H1 (cell line): ENCODE data around the gene MCRS1. TPM values are rescaled to one million over a fixed set of nuclear protein-coding genes. Genes with fewer than 3 reads are reported as not detected.

Experiments used
- CTCF ChIA-PET: fragments of 300-600 bp; sonication (Branson Sonifier 250); formaldehyde crosslinking; loops from one replicate; lab custom pipeline; 2021; ENCODE audit not compliant: partially characterized antibody; lab: Charles Lee
- POLR2A ChIA-PET: fragments of 300-600 bp; sonication (Branson Sonifier 250); formaldehyde crosslinking; loops from one replicate; lab custom pipeline; 2021; ENCODE audit warnings: inconsistent platforms; ENCODE audit not compliant: partially characterized antibody; lab: Charles Lee
- DNase-seq, 2 experiments: peaks; one replicate each; pipeline versions ENCODE4 v3.0.0 to v3.0.0-alpha.2; 2010 to 2022; ENCODE audit warnings: low spot score in 2 of 2, low read depth in 1 of 2, mixed read lengths in 1 of 2
- FAIRE-seq: peaks from 2 replicates; lab custom pipeline; 2011; peaks lifted over from hg19 to GRCh38; lab: Jason Lieb, UNC
- H2AFZ ChIP-seq: 2 replicates; pipeline ENCODE4 v1.8.1; 2012; ENCODE audit warnings: low read length, inconsistent platforms
- H2AK5ac ChIP-seq: 2 replicates; pipeline ENCODE4 v1.6.1; 2013; ENCODE audit warnings: low read depth, low read length
- H2BK120ac ChIP-seq: replicated peaks from 2 replicates; pipeline ENCODE3; 2013; ENCODE audit warnings: low read depth, low read length, inconsistent platforms
- H2BK12ac ChIP-seq: 2 replicates; pipeline ENCODE4 v1.6.1; 2013; ENCODE audit warnings: low read depth, low read length
- H2BK15ac ChIP-seq: 2 replicates; pipeline ENCODE4 v1.6.1; 2013; ENCODE audit warnings: low read length
- H2BK20ac ChIP-seq: 2 replicates; pipeline ENCODE4 v1.6.1; 2013; ENCODE audit warnings: low read length
- H2BK5ac ChIP-seq: 2 replicates; pipeline ENCODE4 v1.6.1; 2013; ENCODE audit warnings: low read depth, low read length
- H3K14ac ChIP-seq: 2 replicates; pipeline ENCODE4 v1.6.1; 2013; ENCODE audit warnings: inconsistent platforms; ENCODE audit not compliant: insufficient read length
- H3K18ac ChIP-seq: 2 replicates; pipeline ENCODE4 v1.6.1; 2013; ENCODE audit warnings: low read length; ENCODE audit errors: extremely low read depth
- H3K23ac ChIP-seq: 2 replicates; pipeline ENCODE4 v1.6.1; 2013; ENCODE audit warnings: inconsistent platforms; ENCODE audit not compliant: insufficient read length
- H3K23me2 ChIP-seq: 2 replicates; pipeline ENCODE4 v1.6.1; 2013; ENCODE audit warnings: low read depth, low read length
- H3K27ac ChIP-seq: 2 replicates; pipeline ENCODE4 v1.6.1; 2011; ENCODE audit warnings: low read depth, low read length, inconsistent platforms
- H3K27me3 ChIP-seq, 4 experiments: replicated peaks in 1 of 4; 1 replicate in 1 of 4; 2 replicates in 3 of 4; pipeline versions ENCODE4 v1.6.1 to v1.8.1; 2011 to 2013; ENCODE audit warnings: low read length in 3 of 4, mild to moderate bottlenecking in 3 of 4, inconsistent platforms in 2 of 4, mixed read lengths in 2 of 4, moderate library complexity in 1 of 4; ENCODE audit not compliant: control insufficient read depth in 3 of 4, insufficient read depth in 3 of 4; ENCODE audit errors: extremely low read depth in 1 of 4
- H3K36me3 ChIP-seq, 4 experiments: 2 replicates each; pipeline versions ENCODE4 v1.6.1 to v1.8.1; 2011 to 2013; ENCODE audit warnings: mild to moderate bottlenecking in 4 of 4, low read length in 3 of 4, moderate library complexity in 2 of 4, control low read depth in 1 of 4, inconsistent platforms in 1 of 4; ENCODE audit not compliant: insufficient read depth in 4 of 4, control insufficient read depth in 2 of 4
- H3K4ac ChIP-seq: replicated peaks from 2 replicates; pipeline ENCODE3; 2013; ENCODE audit warnings: low read length, low read depth, mixed read lengths, inconsistent platforms; ENCODE audit not compliant: insufficient read length
- H3K4me1 ChIP-seq, 4 experiments: replicated peaks in 1 of 4; 1 replicate in 1 of 4; 2 replicates in 3 of 4; pipeline versions ENCODE4 v1.6.1 to v1.8.1; 2011 to 2013; ENCODE audit warnings: low read length in 3 of 4, inconsistent platforms in 2 of 4, mixed read lengths in 1 of 4; ENCODE audit not compliant: insufficient read depth in 4 of 4, control insufficient read depth in 3 of 4
- H3K4me2 ChIP-seq, 2 experiments: 2 replicates each; pipeline versions ENCODE4 v1.6.1 to v1.8.1; 2011 to 2013; ENCODE audit warnings: low read depth in 2 of 2, low read length in 2 of 2, control low read depth in 1 of 2, inconsistent platforms in 1 of 2, mild to moderate bottlenecking in 1 of 2; ENCODE audit not compliant: insufficient read depth in 1 of 2
- H3K4me3 ChIP-seq, 4 experiments: fragments of 200-600, 300-600 bp in 1 of 4; sonication (generic), shearing (Covaris generic), sonication (Bioruptor Twin) in 1 of 4; 2 replicates each; pipeline versions ENCODE4 v1.5.1 to v1.8.1; 2011 to 2016; ENCODE audit warnings: low read length in 4 of 4, low read depth in 3 of 4, control low read depth in 2 of 4, inconsistent platforms in 2 of 4, mild to moderate bottlenecking in 2 of 4, mixed read lengths in 1 of 4, moderate library complexity in 1 of 4; ENCODE audit not compliant: insufficient read depth in 2 of 4; ENCODE audit errors: extremely low read depth in 1 of 4
- H3K56ac ChIP-seq: replicated peaks from 2 replicates; pipeline ENCODE3; 2013; ENCODE audit warnings: low read depth, mild to moderate bottlenecking, mixed read lengths, low read length, inconsistent platforms; ENCODE audit not compliant: insufficient read length
- H3K79me1 ChIP-seq: 2 replicates; pipeline ENCODE4 v1.6.1; 2013; ENCODE audit warnings: low read depth, low read length, control low read depth
- H3K79me2 ChIP-seq, 2 experiments: 2 replicates each; pipeline versions ENCODE4 v1.6.1 to v1.8.1; 2012 to 2013; ENCODE audit warnings: low read length in 2 of 2, mild to moderate bottlenecking in 2 of 2, inconsistent platforms in 1 of 2; ENCODE audit not compliant: insufficient read depth in 2 of 2, control insufficient read depth in 1 of 2
- H3K9ac ChIP-seq, 4 experiments: replicated peaks in 1 of 4; 1 replicate in 1 of 4; 2 replicates in 3 of 4; pipeline versions ENCODE4 v1.6.1 to v1.8.1; 2011 to 2013; ENCODE audit warnings: low read depth in 3 of 4, low read length in 3 of 4, control low read depth in 2 of 4, mild to moderate bottlenecking in 2 of 4, moderate library complexity in 2 of 4, inconsistent platforms in 1 of 4; ENCODE audit errors: extremely low read depth in 1 of 4
- H3K9me3 ChIP-seq, 2 experiments: 2 replicates each; pipeline versions ENCODE4 v1.6.1 to v1.8.1; 2012 to 2013; ENCODE audit warnings: mild to moderate bottlenecking in 2 of 2, moderate library complexity in 2 of 2, control low read depth in 1 of 2, inconsistent platforms in 1 of 2, low read depth in 1 of 2, low read length in 1 of 2, mixed read lengths in 1 of 2; ENCODE audit not compliant: insufficient read depth in 2 of 2
- H4K20me1 ChIP-seq, 2 experiments: replicated peaks in 1 of 2; 2 replicates each; pipeline versions ENCODE3 to v1.8.1; 2011 to 2013; ENCODE audit warnings: inconsistent platforms in 2 of 2, low read length in 2 of 2, mild to moderate bottlenecking in 1 of 2; ENCODE audit not compliant: insufficient read depth in 2 of 2, control insufficient read depth in 1 of 2
- H4K5ac ChIP-seq: 2 replicates; pipeline ENCODE4 v1.6.1; 2013; ENCODE audit warnings: low read length, low read depth, mixed read lengths, inconsistent platforms; ENCODE audit not compliant: insufficient read length
- H4K8ac ChIP-seq: 2 replicates; pipeline ENCODE4 v1.8.0; 2013; ENCODE audit warnings: mild to moderate bottlenecking, moderate library complexity, low read length, inconsistent platforms; ENCODE audit not compliant: insufficient read depth; ENCODE audit errors: extremely low read depth
- H4K91ac ChIP-seq: replicated peaks from 2 replicates; pipeline ENCODE3; 2013; ENCODE audit warnings: low read length, mixed read lengths, inconsistent platforms; ENCODE audit not compliant: insufficient read length
- CTCF ChIP-seq, 3 experiments: IDR thresholded peaks; 1 replicate in 2 of 3; 2 replicates in 1 of 3; pipeline versions ENCODE4 v1.5.1 to v1.6.1; 2011; ENCODE audit warnings: low read length in 3 of 3, mild to moderate bottlenecking in 3 of 3, inconsistent platforms in 2 of 3, low read depth in 1 of 3, moderate library complexity in 1 of 3; ENCODE audit not compliant: insufficient read depth in 1 of 3; ENCODE audit errors: control extremely low read depth in 1 of 3
- EP300 ChIP-seq, 2 experiments: IDR thresholded peaks; 1 replicate in 1 of 2; 2 replicates in 1 of 2; pipeline ENCODE4 v1.6.1; 2011 to 2012; ENCODE audit warnings: low read depth in 2 of 2, low read length in 2 of 2, mild to moderate bottlenecking in 2 of 2, borderline replicate concordance in 1 of 2, inconsistent platforms in 1 of 2, moderate library complexity in 1 of 2
- MAFK ChIP-seq: IDR thresholded peaks from 2 replicates; pipeline ENCODE4 v1.6.1; 2012; ENCODE audit warnings: low read depth, mild to moderate bottlenecking, improper control_type of control experiment, low read length
- MAX ChIP-seq: IDR thresholded peaks from 2 replicates; pipeline ENCODE4 v1.6.1; 2012; ENCODE audit warnings: inconsistent platforms
- USF2 ChIP-seq: IDR thresholded peaks from 2 replicates; pipeline ENCODE4 v1.6.1; 2011; ENCODE audit warnings: low read length, improper control_type of control experiment
- whole genome bisulfite sequencing, 2 experiments: shearing (Covaris generic) in 1 of 2; methylation state at CpG; one replicate each; pipeline versions ENCODE4 v1.1.6 to v1.1.7; 2013 to 2015; ENCODE audit warnings: low lambda C conversion rate in 2 of 2, mixed read lengths in 2 of 2, inconsistent platforms in 1 of 2, low coverage in 1 of 2, missing lambda C conversion rate in 1 of 2; ENCODE audit not compliant: insufficient replicate concordance in 2 of 2, insufficient coverage in 1 of 2, insufficient read length in 1 of 2; ENCODE audit errors: extremely low coverage in 1 of 2, missing lambda C conversion rate in 1 of 2; 5-methylcytosine and 5-hydroxymethylcytosine counted together
- polyA plus RNA-seq, 7 experiments: library from polyadenylated mRNA; depleted of rRNA in 3 of 7; stranded (reverse) in 5 of 7; unstranded in 2 of 7; fragments of >200 nt in 5 of 7; fragments of 200-250 nt in 2 of 7; gene quantifications; 1 replicate in 5 of 7; 2 replicates in 1 of 7; 4 replicates in 1 of 7; pipeline versions ENCODE4 v1.2.1 to v1.2.3, GENCODE V29; 2011 to 2013; ENCODE audit warnings: missing spikeins in 2 of 7, mixed read lengths in 2 of 7
- total RNA-seq: library from RNA; stranded (reverse); fragmentation: NEBNext Ultra II Directional; extraction: Animal tissue kit (Norgen Biotek cat#: 25700); gene quantifications from 2 replicates; pipeline ENCODE4 v1.2.1, GENCODE V29; 2021

MCRS1 gene
- total and polyA plus RNA-seq, 2 of the 8 experiments (the other 6 are each of a cell fraction or from before 2014, with no cell fraction given): 90.3 to 139 TPM

GRCh38 chr12:49565406-49566265, 2.3 kb downstream of the MCRS1 start:
- H2BK5ac ChIP-seq: no peak overlapping the region
- H3K79me2 ChIP-seq: peaks cover 0 to 27% of the 10 kb centered on the region in 2 experiments; a peak in 2 of 4 replicates
- no peak overlapping the region for H4K91ac ChIP-seq
- 0 out of 2 replicates have a peak overlapping the region, but pooled peaks have one; percentile 3 for H4K8ac ChIP-seq
- no peak overlapping the region for H3K18ac ChIP-seq
- H3K4me1 ChIP-seq: no peaks in the 10 kb centered on the region; a peak in 3 of 7 replicates
- H3K23me2 ChIP-seq: peaks cover 6% of the 10 kb centered on the region; the same call in 1 of the 2 replicates
- DNase-seq (no peak), FAIRE-seq (no peak)
- no peak overlapping the region for H3K14ac ChIP-seq
- CTCF ChIA-PET: interaction anchor here (0.7 to 7.7 kb wide), 6 partner anchors 13 to 218 kb away, joined by 3 to 115 read pairs (median 8); partner anchors contain the start of gene DNAJC22
- H2BK20ac ChIP-seq: no peak overlapping the region
- no peak overlapping the region for H2AFZ ChIP-seq
- no peak overlapping the region for H2AK5ac ChIP-seq
- H3K27ac ChIP-seq: no peak overlapping the region
- no peak overlapping the region for H2BK120ac ChIP-seq
- H3K27me3 ChIP-seq: no peaks in the 10 kb centered on the region
- H2BK15ac ChIP-seq: no peak overlapping the region
- POLR2A ChIA-PET: interaction anchor here (1.1 to 9.1 kb wide), 6 partner anchors 8 to 176 kb away, joined by 3 to 72 read pairs (median 5); partner anchors contain the start of genes FAM186B and TMBIM6
- no peak overlapping the region for H3K23ac ChIP-seq
- WGBS, 2 experiments: 88% methylated on average over 12 of the region's 12 CpGs; no CpG with 5 or more reads in 1 of the 2 experiments
- H4K20me1 ChIP-seq: peaks cover 0 to 10% of the 10 kb centered on the region in 2 experiments
- H4K5ac ChIP-seq: no peak overlapping the region
- H3K4me2 ChIP-seq: no peak overlapping the region; a peak in 1 of 4 replicates
- peaks cover 13% of the 10 kb centered on the region for H3K79me1 ChIP-seq
- H3K56ac ChIP-seq: no peak overlapping the region
- H2BK12ac ChIP-seq: no peak overlapping the region
- peaks cover 15 to 39% (median 23%) of the 10 kb centered on the region in 4 experiments; a peak in 7 of 8 replicates for H3K36me3 ChIP-seq
- no peak overlapping the region for H3K4ac ChIP-seq
- no peak overlapping the region for H3K4me3 ChIP-seq
- no peak overlapping the region for H3K9ac ChIP-seq
- no peaks in the 10 kb centered on the region for H3K9me3 ChIP-seq
- no peak for TF ChIP-seq MAX
- no peak for TF ChIP-seq USF2
- TF ChIP-seq EP300 (IDR thresholded peaks at IDR 0.05; ENCODE audit: borderline replicate concordance in 1 of 2, low read depth in 2 of 2, low read length in 2 of 2): no peak
- no peak for TF ChIP-seq CTCF (IDR thresholded peaks at IDR 0.05; ENCODE audit: control extremely low read depth in 1 of 3, insufficient read depth in 1 of 3, low read depth in 1 of 3, low read length in 3 of 3)
- TF ChIP-seq MAFK: no peak
